HG02884 (cell line): ENCODE measurements around the gene ZNF827.

Source experiments
- ATAC-seq: cut with Tn5 transposase; IDR thresholded peaks from one replicate; pipeline ENCODE4 v1.9.1; 2021; ENCODE audit warnings: mild to moderate bottlenecking, moderate library complexity; ENCODE audit not compliant: unreplicated experiment

Gene ZNF827

GRCh38 chr4:145808848-145809512, 129.6 kb downstream of the ZNF827 start:
- ATAC-seq: peak; percentile 33

GRCh38 chr4:145808021-145808650, 130.5 kb downstream of the ZNF827 start:
- peak; percentile 70 for ATAC-seq

GRCh38 chr4:145805490-145805889, 133.1 kb downstream of the ZNF827 start:
- no peak for ATAC-seq

GRCh38 chr4:145804116-145804515, 134.5 kb downstream of the ZNF827 start:
- ATAC-seq: no peak

GRCh38 chr4:145799223-145799622, 139.4 kb downstream of the ZNF827 start:
- ATAC-seq: no peak

GRCh38 chr4:145797278-145797677, 141.3 kb downstream of the ZNF827 start:
- no peak for ATAC-seq

- no peak for ATAC-seq
These were observed 142.3 kb downstream of the ZNF827 start for GRCh38 chr4:145796346-145796745.

- ATAC-seq: no peak
These were observed 143.1 kb downstream of the ZNF827 start for GRCh38 chr4:145795521-145795920.

GRCh38 chr4:145792429-145792828, 146.2 kb downstream of the ZNF827 start:
- no peak for ATAC-seq

- ATAC-seq: no peak
These were observed 146.6 kb downstream of the ZNF827 start for GRCh38 chr4:145791988-145792387.

GRCh38 chr4:145788755-145789154, 149.9 kb downstream of the ZNF827 start:
- no peak for ATAC-seq

- ATAC-seq: no peak
These were observed 151.8 kb downstream of the ZNF827 start for GRCh38 chr4:145786830-145787229.

- no peak for ATAC-seq
These were observed 152.4 kb downstream of the ZNF827 start for GRCh38 chr4:145786261-145786660.

- ATAC-seq: no peak
These were observed 153.1 kb downstream of the ZNF827 start for GRCh38 chr4:145785391-145786008.

GRCh38 chr4:145784036-145784435, 154.6 kb downstream of the ZNF827 start:
- no peak for ATAC-seq

- no peak for ATAC-seq
These were observed 155.9 kb downstream of the ZNF827 start for GRCh38 chr4:145782756-145783155.

- no peak for ATAC-seq
These were observed 157.3 kb downstream of the ZNF827 start for GRCh38 chr4:145781351-145781750.

- no peak for ATAC-seq
These were observed 159.3 kb downstream of the ZNF827 start for GRCh38 chr4:145779319-145779801.

- ATAC-seq: no peak
These were observed 162.4 kb downstream of the ZNF827 start for GRCh38 chr4:145776208-145776607.

GRCh38 chr4:145775406-145775805, 163.2 kb downstream of the ZNF827 start:
- ATAC-seq: no peak

GRCh38 chr4:145774473-145774872, 164.2 kb downstream of the ZNF827 start:
- no peak for ATAC-seq

- ATAC-seq: peak; percentile 79
These were observed 164.9 kb downstream of the ZNF827 start for GRCh38 chr4:145773581-145774234.
